Hepatocyte (in vitro differentiated cells): ENCODE data around the gene TRIM32. TPM values are rescaled to one million over a fixed set of nuclear protein-coding genes. Genes with fewer than 3 reads are reported as not detected.

Source experiments
- DNase-seq: peaks from one replicate; pipeline ENCODE4 v3.0.0-alpha.2; 2016; ENCODE audit warnings: low spot score
- H2AFZ ChIP-seq: fragments of 200-600 bp; sonication (generic); 2 replicates; pipeline ENCODE4 v1.6.0; 2016; ENCODE audit warnings: antibody characterized with exemption, mild to moderate bottlenecking
- H3K27ac ChIP-seq: fragments of 200-600 bp; sonication (generic); 2 replicates; pipeline ENCODE4 v1.5.1; 2016; ENCODE audit warnings: mild to moderate bottlenecking
- H3K27me3 ChIP-seq: fragments of 200-600 bp; sonication (generic); 2 replicates; pipeline ENCODE4 v1.6.1; 2016
- H3K36me3 ChIP-seq: fragments of 200-600 bp; sonication (generic); replicated peaks from 2 replicates; pipeline ENCODE4 v1.5.1; 2016; ENCODE audit warnings: low read depth; ENCODE audit not compliant: insufficient read depth
- H3K4me1 ChIP-seq: fragments of 200-600 bp; sonication (generic); 2 replicates; pipeline ENCODE4 v1.5.1; 2016; ENCODE audit warnings: mild to moderate bottlenecking, moderate library complexity; ENCODE audit not compliant: insufficient read depth
- H3K4me2 ChIP-seq: fragments of 200-600 bp; sonication (generic); 2 replicates; pipeline ENCODE4 v1.6.0; 2016
- H3K4me3 ChIP-seq: fragments of 200-600 bp; sonication (generic); 2 replicates; pipeline ENCODE4 v1.5.1; 2016; ENCODE audit warnings: mild to moderate bottlenecking
- H3K79me2 ChIP-seq: fragments of 200-600 bp; sonication (generic); 2 replicates; pipeline ENCODE4 v1.6.0; 2017; ENCODE audit warnings: mild to moderate bottlenecking
- H3K9me2 ChIP-seq: fragments of 200-600 bp; sonication (generic); replicated peaks from 2 replicates; pipeline ENCODE4 v1.6.0; 2017; ENCODE audit warnings: mild to moderate bottlenecking; ENCODE audit not compliant: insufficient read depth
- H3K9me3 ChIP-seq: fragments of 200-600 bp; sonication (generic); 2 replicates; pipeline ENCODE4 v1.5.1; 2016; ENCODE audit warnings: low read depth, mild to moderate bottlenecking
- H4K20me1 ChIP-seq: fragments of 200-600 bp; sonication (generic); 2 replicates; pipeline ENCODE4 v1.6.0; 2016; ENCODE audit warnings: mild to moderate bottlenecking; ENCODE audit not compliant: insufficient read depth, poor library complexity, severe bottlenecking
- EZH2 ChIP-seq: fragments of 200-600 bp; sonication (generic); IDR thresholded peaks from 2 replicates; pipeline ENCODE4 v1.6.1; 2016; ENCODE audit warnings: antibody characterized with exemption, mild to moderate bottlenecking, borderline replicate concordance
- EZH2phosphoT487 ChIP-seq: fragments of 200-600 bp; sonication (generic); IDR thresholded peaks from one replicate; pipeline ENCODE4 v1.6.1; 2018; ENCODE audit warnings: antibody characterized with exemption, mild to moderate bottlenecking, low read depth, moderate library complexity; ENCODE audit not compliant: unreplicated experiment, severe bottlenecking
- WGBS: methylation state at CpG from one replicate; pipeline ENCODE4 v1.1.6; 2016; ENCODE audit warnings: low lambda C conversion rate; ENCODE audit errors: missing lambda C conversion rate; 5-methylcytosine and 5-hydroxymethylcytosine counted together
- polyA plus RNA-seq: library from polyadenylated mRNA; unstranded; fragments of >200 nt; fragmentation: Nextera tagmentation; extraction: Ambion mirVana; gene quantifications from 2 replicates; pipeline ENCODE4 v1.2.1, GENCODE V29; 2016
- total RNA-seq: library from RNA; depleted of rRNA; stranded (reverse); fragments of >200 nt; gene quantifications from 2 replicates; pipeline ENCODE4 v1.2.3, GENCODE V29; 2014
- TF ChIP-seq, protein P1 (sequence below): fragments of 200-600 bp; sonication (generic); IDR thresholded peaks from 2 replicates; pipeline ENCODE4 v1.5.1; 2016; ENCODE audit warnings: antibody characterized with exemption, mild to moderate bottlenecking; ENCODE audit not compliant: poor library complexity

The TRIM32 gene
- total and polyA plus RNA-seq, 2 experiments from 2014 or later: 21.0 to 30.8 TPM

- Histone ChIP-seq H2AFZ (no peak overlapping the region), H3K9me3 (no peaks in the 10 kb centered on the region), H3K4me1 (no peaks in the 10 kb centered on the region), H4K20me1 (no peaks in the 10 kb centered on the region), H3K9me2 (no peaks in the 10 kb centered on the region), H3K27ac (no peak overlapping the region), H3K79me2 (no peaks in the 10 kb centered on the region), H3K4me3 (no peak overlapping the region), H3K4me2 (no peak overlapping the region), H3K27me3 (no peaks in the 10 kb centered on the region), H3K36me3 (no peaks in the 10 kb centered on the region)
- WGBS: 87% methylated on average over 4 of the region's 4 CpGs
- no peak for DNase-seq
- TF ChIP-seq EZH2: no peak
- no peak for TF ChIP-seq EZH2phosphoT487
- TF ChIP-seq, protein P1, sequence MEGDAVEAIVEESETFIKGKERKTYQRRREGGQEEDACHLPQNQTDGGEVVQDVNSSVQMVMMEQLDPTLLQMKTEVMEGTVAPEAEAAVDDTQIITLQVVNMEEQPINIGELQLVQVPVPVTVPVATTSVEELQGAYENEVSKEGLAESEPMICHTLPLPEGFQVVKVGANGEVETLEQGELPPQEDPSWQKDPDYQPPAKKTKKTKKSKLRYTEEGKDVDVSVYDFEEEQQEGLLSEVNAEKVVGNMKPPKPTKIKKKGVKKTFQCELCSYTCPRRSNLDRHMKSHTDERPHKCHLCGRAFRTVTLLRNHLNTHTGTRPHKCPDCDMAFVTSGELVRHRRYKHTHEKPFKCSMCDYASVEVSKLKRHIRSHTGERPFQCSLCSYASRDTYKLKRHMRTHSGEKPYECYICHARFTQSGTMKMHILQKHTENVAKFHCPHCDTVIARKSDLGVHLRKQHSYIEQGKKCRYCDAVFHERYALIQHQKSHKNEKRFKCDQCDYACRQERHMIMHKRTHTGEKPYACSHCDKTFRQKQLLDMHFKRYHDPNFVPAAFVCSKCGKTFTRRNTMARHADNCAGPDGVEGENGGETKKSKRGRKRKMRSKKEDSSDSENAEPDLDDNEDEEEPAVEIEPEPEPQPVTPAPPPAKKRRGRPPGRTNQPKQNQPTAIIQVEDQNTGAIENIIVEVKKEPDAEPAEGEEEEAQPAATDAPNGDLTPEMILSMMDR: no peak
Observed at GRCh38 chr9:116647515-116647809, 39.6 kb upstream of the TRIM32 start.

DNA sequence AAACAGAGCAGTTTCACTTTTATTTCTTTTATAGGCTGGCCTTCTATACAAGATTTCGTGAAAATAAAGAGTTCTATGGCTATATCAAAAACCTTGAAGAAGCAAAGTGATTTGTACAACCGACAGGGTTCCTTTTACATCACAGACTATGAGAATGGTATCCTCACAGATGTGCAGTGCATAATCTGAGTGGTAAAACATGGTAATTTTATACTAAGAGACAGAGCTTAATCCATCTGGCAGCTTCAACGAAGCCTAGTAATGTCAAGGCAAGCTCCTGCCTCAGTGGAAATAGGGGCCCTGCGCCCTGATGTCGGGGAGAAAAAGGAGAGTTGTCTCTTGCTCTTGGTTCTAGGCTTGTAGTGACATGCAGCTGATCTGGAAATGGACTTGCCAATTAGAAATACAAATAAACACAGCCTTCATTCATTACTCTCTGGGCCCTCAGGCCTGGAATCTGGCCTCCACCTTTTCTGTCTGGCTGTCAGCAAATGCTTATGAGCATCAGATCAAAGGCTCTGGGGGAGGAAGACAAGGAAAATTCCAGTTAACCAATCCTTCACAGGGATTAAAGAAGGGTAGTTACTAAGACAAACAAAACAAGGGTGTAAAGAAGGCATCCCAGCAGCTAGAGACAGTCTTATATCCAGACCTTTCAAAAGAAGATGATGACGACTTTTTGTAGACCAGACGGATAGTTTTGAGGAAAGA lies 33.6 kb upstream of the TRIM32 start:
- H3K36me3 ChIP-seq: no peaks in the 10 kb centered on the region
- no peak overlapping the region for H3K4me3 ChIP-seq
- no peaks in the 10 kb centered on the region for H4K20me1 ChIP-seq
- no peak overlapping the region for H3K27ac ChIP-seq
- TF ChIP-seq, protein P1: no peak
- TF ChIP-seq EZH2 (no peak), EZH2phosphoT487 (no peak)
- no peaks in the 10 kb centered on the region for H3K9me3 ChIP-seq
- H3K27me3 ChIP-seq: no peaks in the 10 kb centered on the region
- H3K79me2 ChIP-seq: no peaks in the 10 kb centered on the region
- WGBS: 71% methylated on average over 7 of the region's 7 CpGs
- no peak overlapping the region for H2AFZ ChIP-seq
- H3K9me2 ChIP-seq: no peaks in the 10 kb centered on the region
- H3K4me1 ChIP-seq: no peaks in the 10 kb centered on the region
- no peak overlapping the region for H3K4me2 ChIP-seq
- no peak for DNase-seq

- H3K4me3 ChIP-seq: no peak overlapping the region
- no peaks in the 10 kb centered on the region for H3K36me3 ChIP-seq
- no peaks in the 10 kb centered on the region for H3K79me2 ChIP-seq
- no peak overlapping the region for H3K27ac ChIP-seq
- no peaks in the 10 kb centered on the region for H3K9me2 ChIP-seq
- TF ChIP-seq, protein P1: no peak
- TF ChIP-seq EZH2phosphoT487 (no peak), EZH2 (no peak)
- no peak overlapping the region for H3K4me2 ChIP-seq
- no peaks in the 10 kb centered on the region for H4K20me1 ChIP-seq
- no peaks in the 10 kb centered on the region for H3K4me1 ChIP-seq
- H2AFZ ChIP-seq: no peak overlapping the region
- H3K9me3 ChIP-seq: no peaks in the 10 kb centered on the region
- 57% methylated on average over 3 of the region's 3 CpGs for WGBS
- DNase-seq: no peak
- H3K27me3 ChIP-seq: no peaks in the 10 kb centered on the region
Observed at GRCh38 chr9:116654059-116654355, 33.1 kb upstream of the TRIM32 start.

- H3K27me3 ChIP-seq: no peaks in the 10 kb centered on the region
- no peak overlapping the region for H3K4me2 ChIP-seq
- no peaks in the 10 kb centered on the region for H3K79me2 ChIP-seq
- H3K4me3 ChIP-seq: no peak overlapping the region
- H3K4me1 ChIP-seq: no peaks in the 10 kb centered on the region
- H3K36me3 ChIP-seq: no peaks in the 10 kb centered on the region
- H3K9me3 ChIP-seq: no peaks in the 10 kb centered on the region
- H4K20me1 ChIP-seq: no peaks in the 10 kb centered on the region
- TF ChIP-seq EZH2 (no peak), EZH2phosphoT487 (no peak)
- TF ChIP-seq, protein P1: no peak
- 89% methylated on average over 5 of the region's 5 CpGs for WGBS
- H3K9me2 ChIP-seq: no peaks in the 10 kb centered on the region
- no peak overlapping the region for H2AFZ ChIP-seq
- DNase-seq: no peak
- no peak overlapping the region for H3K27ac ChIP-seq
Observed at GRCh38 chr9:116656501-116656971, 30.6 kb upstream of the TRIM32 start.
